A673 (cell line): Measurements from ENCODE around the gene APBB3.

Experiments
- EZH2 ChIP-seq: fragments of 200-600 bp; sonication (generic); IDR thresholded peaks from 2 replicates; pipeline ENCODE4 v1.6.1; 2017; ENCODE audit warnings: borderline replicate concordance, low read depth, mild to moderate bottlenecking, mixed read lengths, antibody characterized with exemption, low read length; ENCODE audit not compliant: poor library complexity, severe bottlenecking
- TF ChIP-seq, protein P1 (sequence below): fragments of 300-800, 200-600 bp; sonication (generic); conservative IDR thresholded peaks from 2 replicates; pipeline ENCODE4 v1.5.1; 2017; ENCODE audit warnings: low read depth, mild to moderate bottlenecking, antibody characterized with exemption, low read length, moderate library complexity, mixed read lengths

DNA sequence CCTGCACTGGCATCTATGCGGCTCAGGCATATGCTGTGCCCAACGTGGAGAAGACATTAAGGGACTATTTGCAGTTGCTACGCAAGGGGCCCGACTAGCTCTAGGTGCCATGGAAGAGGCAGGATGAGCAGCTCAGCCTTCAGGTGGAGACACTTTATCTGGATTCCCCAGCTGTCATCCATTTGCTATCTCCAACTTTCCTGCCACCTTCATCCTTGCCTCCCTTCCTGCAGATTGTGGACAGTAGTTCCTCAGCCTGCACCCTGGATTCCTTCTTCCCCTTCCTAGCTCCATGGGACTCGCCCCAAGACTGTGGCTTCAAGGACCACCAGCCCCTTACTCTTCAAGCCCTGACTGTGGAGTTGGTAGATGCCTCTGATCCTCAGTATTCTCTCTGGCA, 2.3 kb upstream of the APBB3 start:
- TF ChIP-seq, protein P1, sequence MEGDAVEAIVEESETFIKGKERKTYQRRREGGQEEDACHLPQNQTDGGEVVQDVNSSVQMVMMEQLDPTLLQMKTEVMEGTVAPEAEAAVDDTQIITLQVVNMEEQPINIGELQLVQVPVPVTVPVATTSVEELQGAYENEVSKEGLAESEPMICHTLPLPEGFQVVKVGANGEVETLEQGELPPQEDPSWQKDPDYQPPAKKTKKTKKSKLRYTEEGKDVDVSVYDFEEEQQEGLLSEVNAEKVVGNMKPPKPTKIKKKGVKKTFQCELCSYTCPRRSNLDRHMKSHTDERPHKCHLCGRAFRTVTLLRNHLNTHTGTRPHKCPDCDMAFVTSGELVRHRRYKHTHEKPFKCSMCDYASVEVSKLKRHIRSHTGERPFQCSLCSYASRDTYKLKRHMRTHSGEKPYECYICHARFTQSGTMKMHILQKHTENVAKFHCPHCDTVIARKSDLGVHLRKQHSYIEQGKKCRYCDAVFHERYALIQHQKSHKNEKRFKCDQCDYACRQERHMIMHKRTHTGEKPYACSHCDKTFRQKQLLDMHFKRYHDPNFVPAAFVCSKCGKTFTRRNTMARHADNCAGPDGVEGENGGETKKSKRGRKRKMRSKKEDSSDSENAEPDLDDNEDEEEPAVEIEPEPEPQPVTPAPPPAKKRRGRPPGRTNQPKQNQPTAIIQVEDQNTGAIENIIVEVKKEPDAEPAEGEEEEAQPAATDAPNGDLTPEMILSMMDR = no peak
- no peak for TF ChIP-seq EZH2
